GM12878 (cell line): ENCODE measurements around the gene FZD10. TPM values are rescaled to one million over a fixed set of nuclear protein-coding genes. Genes with fewer than 3 reads are reported as not detected.

Source experiments
- ATAC-seq: fragments of 200-7000 bp; cut with Tn5 transposase; 3 replicates; pipeline ENCODE4 v1.9.1; 2020; ENCODE audit warnings: mild to moderate bottlenecking, moderate library complexity
- BruUV-seq: library from RNA; stranded (reverse); fragments of 400-500 nt; replicated peaks from 2 replicates; lab custom pipeline; 2021; lab: Mats Ljungman, UMichigan
- CTCF ChIA-PET: fragments of 300-600 bp; sonication (Branson Sonifier 250); formaldehyde crosslinking; extraction: SDS; loops from one replicate; lab custom pipeline; 2021; ENCODE audit warnings: inconsistent platforms; lab: Yijun Ruan, JAX
- POLR2A ChIA-PET: fragments of 350-600 bp; formaldehyde crosslinking; extraction: SDS; loops from one replicate; lab custom pipeline; 2021; ENCODE audit warnings: inconsistent platforms; lab: Charles Lee
- RAD21 ChIA-PET: fragments of 300-600 bp; sonication (Branson Sonifier 250); formaldehyde crosslinking; loops from one replicate; lab custom pipeline; 2023; ENCODE audit warnings: antibody characterized with exemption; ENCODE audit not compliant: unreplicated experiment; lab: Charles Lee
- SMC1A ChIA-PET: fragments of 300-600 bp; sonication (Branson Sonifier 250); formaldehyde crosslinking; loops from one replicate; lab custom pipeline; 2023; ENCODE audit not compliant: unreplicated experiment, uncharacterized antibody; lab: Charles Lee
- DNase-seq: peaks from one replicate; pipeline ENCODE4 v3.0.0-alpha.2; 2011; ENCODE audit warnings: low read depth, low spot score
- FAIRE-seq: peaks from 3 replicates; lab custom pipeline; 2011; peaks lifted over from hg19 to GRCh38; lab: Jason Lieb, UNC
- H2AFZ ChIP-seq: 2 replicates; pipeline ENCODE4 v1.6.0; 2011; ENCODE audit warnings: low read depth, low read length, control low read depth; ENCODE audit not compliant: control insufficient read depth
- H3K27ac ChIP-seq: 2 replicates; pipeline ENCODE4 v1.5.1; 2011; ENCODE audit warnings: control low read depth; ENCODE audit not compliant: control insufficient read depth, insufficient read depth
- H3K27me3 ChIP-seq, 2 experiments: replicated peaks in 1 of 2; 2 replicates each; pipeline versions ENCODE4 v1.6.0 to v1.6.1; 2011; ENCODE audit warnings: low read length in 1 of 2; ENCODE audit not compliant: control insufficient read depth in 2 of 2, insufficient read depth in 2 of 2
- H3K36me3 ChIP-seq, 2 experiments: 2 replicates each; pipeline ENCODE4 v1.5.1; 2011; ENCODE audit warnings: low read length in 1 of 2; ENCODE audit not compliant: control insufficient read depth in 2 of 2, insufficient read depth in 2 of 2
- H3K4me1 ChIP-seq: 2 replicates; pipeline ENCODE4 v1.6.1; 2011; ENCODE audit warnings: mild to moderate bottlenecking, low read length, moderate library complexity, mixed read lengths; ENCODE audit not compliant: control insufficient read depth, insufficient read depth
- H3K4me2 ChIP-seq: 2 replicates; pipeline ENCODE4 v1.6.0; 2011; ENCODE audit warnings: control low read depth; ENCODE audit not compliant: control insufficient read depth, insufficient read depth
- H3K4me3 ChIP-seq: fragments of 200-600 bp; sonication (generic); 2 replicates; pipeline ENCODE4 v1.5.1; 2016
- H3K79me2 ChIP-seq: 2 replicates; pipeline ENCODE4 v1.6.0; 2011; ENCODE audit warnings: low read length; ENCODE audit not compliant: control insufficient read depth, insufficient read depth
- H3K9ac ChIP-seq: 2 replicates; pipeline ENCODE4 v1.8.0; 2011; ENCODE audit warnings: low read length, control low read depth, mixed read lengths; ENCODE audit not compliant: control insufficient read depth, insufficient read depth
- H3K9me3 ChIP-seq: replicated peaks from 3 replicates; pipeline ENCODE4 v1.5.1; 2011; ENCODE audit warnings: mild to moderate bottlenecking, low read length; ENCODE audit not compliant: control insufficient read depth, insufficient read depth
- H4K20me1 ChIP-seq: 2 replicates; pipeline ENCODE4 v1.6.0; 2011; ENCODE audit not compliant: control insufficient read depth, insufficient read depth
- BRCA1 ChIP-seq: IDR thresholded peaks from 2 replicates; pipeline ENCODE4 v1.6.1; 2011; ENCODE audit warnings: low read depth, low read length, improper control_type of control experiment
- CHD1 ChIP-seq: IDR thresholded peaks from 2 replicates; pipeline ENCODE4 v1.6.1; 2012; ENCODE audit warnings: low read depth, low read length, improper control_type of control experiment
- MYC ChIP-seq: IDR thresholded peaks from 2 replicates; pipeline ENCODE4 v1.6.1; 2011; ENCODE audit warnings: mild to moderate bottlenecking, low read length, moderate library complexity, inconsistent platforms; ENCODE audit not compliant: insufficient read depth, insufficient replicate concordance, insufficient read length, severe bottlenecking
- NR2C1 ChIP-seq: fragments of 450-650 bp; IDR thresholded peaks from 2 replicates; pipeline ENCODE4 v1.6.1; 2017; ENCODE audit warnings: antibody characterized with exemption, mild to moderate bottlenecking, moderate library complexity
- PAX8 ChIP-seq: fragments of 450-650 bp; IDR thresholded peaks from 2 replicates; pipeline ENCODE4 v1.6.1; 2017; ENCODE audit warnings: mild to moderate bottlenecking, moderate library complexity
- POLR2AphosphoS2 ChIP-seq: IDR thresholded peaks from 2 replicates; pipeline ENCODE4 v1.6.1; 2011; ENCODE audit warnings: low read depth, mild to moderate bottlenecking, low read length, improper control_type of control experiment, moderate library complexity
- POU2F2 ChIP-seq: IDR thresholded peaks from 3 replicates; pipeline ENCODE4 v1.6.1; 2011; ENCODE audit warnings: low read depth, mild to moderate bottlenecking, low read length, borderline replicate concordance
- RELA ChIP-seq: fragments of 450-650 bp; IDR thresholded peaks from 2 replicates; pipeline ENCODE4 v1.8.0; 2014; ENCODE audit warnings: borderline replicate concordance; ENCODE audit not compliant: partially characterized antibody
- RELB ChIP-seq: fragments of 450-650 bp; IDR thresholded peaks from 2 replicates; pipeline ENCODE4 v1.6.1; 2017; ENCODE audit warnings: low read depth, mild to moderate bottlenecking, moderate library complexity
- SKIL ChIP-seq: fragments of 450-650 bp; IDR thresholded peaks from 2 replicates; pipeline ENCODE4 v1.6.1; 2017; ENCODE audit warnings: mild to moderate bottlenecking, low read depth, inconsistent platforms; ENCODE audit not compliant: poor library complexity, severe bottlenecking
- SMAD5 ChIP-seq: IDR thresholded peaks from 2 replicates; pipeline ENCODE4 v1.6.1; 2016; ENCODE audit warnings: antibody characterized with exemption, low read depth
- SP1 ChIP-seq: IDR thresholded peaks from one replicate; pipeline ENCODE4 v1.6.1; 2011; ENCODE audit warnings: low read depth, low read length
- YBX1 ChIP-seq: fragments of 450-650 bp; IDR thresholded peaks from 2 replicates; pipeline ENCODE4 v1.6.1; 2016; ENCODE audit warnings: antibody characterized with exemption
- ZNF622 ChIP-seq: fragments of 450-650 bp; IDR thresholded peaks from 2 replicates; pipeline ENCODE4 v1.6.1; 2017; ENCODE audit warnings: mild to moderate bottlenecking, inconsistent platforms
- WGBS: methylation state at CpG from one replicate; pipeline ENCODE4 v1.1.6; 2016; ENCODE audit warnings: low lambda C conversion rate; ENCODE audit not compliant: insufficient replicate concordance, insufficient coverage; ENCODE audit errors: missing lambda C conversion rate; 5-methylcytosine and 5-hydroxymethylcytosine counted together
- in situ Hi-C: fragments of 300-500 bp; cut with MboI; formaldehyde crosslinking; loops from 9 replicates; pipeline ENCODE4 v1.14.3; 2018; ENCODE audit warnings: mixed read lengths
- intact Hi-C: fragments of 100-400 bp; cut with micrococcal nuclease; formaldehyde crosslinking; loops from one replicate; pipeline ENCODE4 v1.14.2; 2022; ENCODE audit not compliant: unreplicated experiment
- polyA plus RNA-seq, 11 experiments: library from polyadenylated mRNA; depleted of rRNA in 4 of 11; unstranded in 6 of 11; stranded (reverse) in 5 of 11; fragments of >200 nt; fragmentation: Nextera tagmentation in 4 of 11; fragmentation: Illumina TruSeq in 1 of 11; extraction: Ambion mirVana in 4 of 11; extraction: Trizol in 1 of 11; gene quantifications; 1 replicate in 1 of 11; 2 replicates in 10 of 11; pipeline versions ENCODE4 v1.2.1 to v1.2.3, GENCODE V29; 2011 to 2016; ENCODE audit warnings: inconsistent platforms in 2 of 11, missing spikeins in 2 of 11, low read depth in 1 of 11
- total RNA-seq, 4 experiments: library from RNA; depleted of rRNA in 3 of 4; stranded (reverse); fragments of >200 nt in 3 of 4; fragmentation: Illumina TruSeq in 1 of 4; extraction: Trizol in 1 of 4; gene quantifications; 2 replicates each; pipeline versions ENCODE4 v1.2.1 to v1.2.3, GENCODE V29; 2013 to 2021

The FZD10 gene
- total and polyA plus RNA-seq, 10 of the 15 experiments (the other 5 are each of a cell fraction or from before 2014, with no cell fraction given) = not detected

GRCh38 chr12:130151846-130152245 is 10.4 kb upstream of the FZD10 start:
- TF ChIP-seq YBX1 (no peak), CHD1 (no peak), ZNF622 (no peak), POU2F2 (no peak), BRCA1 (no peak), RELA (no peak), MYC (no peak), PAX8 (no peak), SP1 (no peak)
- TF ChIP-seq, all 136 proteins: peak for 0
- 64% methylated on average over 9 of the region's 9 CpGs for WGBS
- Histone ChIP-seq H2AFZ (no peak overlapping the region), H4K20me1 (no peaks in the 10 kb centered on the region), H3K9ac (no peak overlapping the region), H3K27ac (no peak overlapping the region), H3K4me1 (no peaks in the 10 kb centered on the region), H3K27me3 (no peaks in the 10 kb centered on the region), H3K9me3 (no peaks in the 10 kb centered on the region), H3K79me2 (no peaks in the 10 kb centered on the region), H3K36me3 (no peaks in the 10 kb centered on the region), H3K4me3 (no peak overlapping the region), H3K4me2 (no peak overlapping the region)
- POLR2A ChIA-PET = no interaction called here
- intact Hi-C loops = no loop called here
- BruUV-seq = no TSS peak
- DNase-seq = no peak
- in situ Hi-C loops = no loop called here
- FAIRE-seq = no peak
- RAD21 ChIA-PET = no interaction called here
- ATAC-seq = no peak
- SMC1A ChIA-PET = no interaction called here
- CTCF ChIA-PET = no interaction called here

GRCh38 chr12:130152386-130152785 is 9.9 kb upstream of the FZD10 start:
- ChIA-PET RAD21 (no interaction called here), CTCF (no interaction called here), POLR2A (no interaction called here), SMC1A (no interaction called here)
- Histone ChIP-seq H3K27ac (no peak overlapping the region), H3K9me3 (no peaks in the 10 kb centered on the region), H3K36me3 (no peaks in the 10 kb centered on the region), H2AFZ (no peak overlapping the region), H3K4me1 (no peaks in the 10 kb centered on the region), H3K4me2 (no peak overlapping the region), H3K79me2 (no peaks in the 10 kb centered on the region), H3K4me3 (no peak overlapping the region), H3K9ac (no peak overlapping the region), H4K20me1 (no peaks in the 10 kb centered on the region), H3K27me3 (no peaks in the 10 kb centered on the region)
- FAIRE-seq (no peak), DNase-seq (no peak), ATAC-seq (no peak)
- BruUV-seq = no TSS peak
- WGBS = 32% methylated on average over 12 of the region's 12 CpGs
- intact Hi-C loops = no loop called here
- in situ Hi-C loops = no loop called here
- TF ChIP-seq NR2C1 (no peak), POLR2AphosphoS2 (no peak), RELB (no peak), SKIL (no peak), SMAD5 (no peak)
